Ishikawa (cell line): ENCODE data around the gene CPNE1.

Experiments used
- CEBPB ChIP-seq: IDR thresholded peaks from 2 replicates; pipeline ENCODE4 v1.6.1; 2012
- CREB1 ChIP-seq: IDR thresholded peaks from 2 replicates; pipeline ENCODE4 v1.6.1; 2012; ENCODE audit warnings: low read depth
- EP300 ChIP-seq: IDR thresholded peaks from 2 replicates; pipeline ENCODE4 v1.6.1; 2012; ENCODE audit warnings: borderline replicate concordance
- NFIC ChIP-seq: IDR thresholded peaks from 2 replicates; pipeline ENCODE4 v1.6.1; 2012
- TAF1 ChIP-seq: IDR thresholded peaks from 2 replicates; pipeline ENCODE4 v1.6.1; 2012; ENCODE audit warnings: low read depth, mild to moderate bottlenecking
- TCF12 ChIP-seq: IDR thresholded peaks from 2 replicates; pipeline ENCODE4 v1.6.1; 2012; ENCODE audit warnings: low read depth
- TF ChIP-seq, protein P1 (sequence below): IDR thresholded peaks from 2 replicates; pipeline ENCODE4 v1.6.1; 2012

DNA sequence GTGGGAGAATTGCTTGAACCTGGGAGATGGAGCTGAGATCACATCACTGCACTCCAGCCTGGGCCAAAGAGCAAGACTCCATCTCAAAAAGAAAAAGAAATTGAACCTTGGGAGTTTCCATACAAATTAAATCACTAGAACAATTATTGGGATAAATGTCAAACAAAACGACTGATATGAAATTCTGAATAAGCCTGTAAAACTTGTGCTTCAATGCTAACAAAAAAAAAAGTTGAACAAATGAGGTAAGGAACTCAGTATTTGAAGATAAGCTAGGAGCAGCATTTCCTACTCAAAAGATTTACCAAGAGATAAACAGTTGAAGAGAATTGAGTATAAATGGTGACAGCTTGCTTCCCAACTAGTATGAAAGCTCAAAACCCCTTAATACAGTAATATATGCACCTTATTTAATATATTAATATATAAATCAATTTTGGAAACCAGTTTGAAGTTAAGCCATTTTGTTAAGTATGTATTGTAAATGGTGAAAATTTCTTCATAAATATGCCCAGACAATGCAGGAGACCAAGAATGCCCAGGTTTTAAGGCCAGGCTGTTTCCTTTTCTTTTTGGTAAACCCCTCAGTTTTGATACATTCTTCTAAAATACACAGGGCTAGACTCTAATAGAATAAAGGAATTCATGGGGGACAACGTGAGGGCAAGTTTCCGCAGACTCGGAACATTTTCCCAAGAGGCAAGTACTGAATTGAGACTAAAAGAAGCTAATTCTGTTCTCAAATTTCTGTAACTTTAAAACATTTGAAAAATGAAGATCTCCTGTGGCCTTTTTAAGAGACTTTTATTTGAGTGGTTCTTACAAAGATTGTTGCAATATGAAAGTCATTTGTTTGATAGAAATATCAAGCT is 38.4 kb upstream of the CPNE1 start:
- TF ChIP-seq CREB1, result no peak
- no peak for TF ChIP-seq CEBPB
- no peak for TF ChIP-seq EP300
- TF ChIP-seq, protein P1, sequence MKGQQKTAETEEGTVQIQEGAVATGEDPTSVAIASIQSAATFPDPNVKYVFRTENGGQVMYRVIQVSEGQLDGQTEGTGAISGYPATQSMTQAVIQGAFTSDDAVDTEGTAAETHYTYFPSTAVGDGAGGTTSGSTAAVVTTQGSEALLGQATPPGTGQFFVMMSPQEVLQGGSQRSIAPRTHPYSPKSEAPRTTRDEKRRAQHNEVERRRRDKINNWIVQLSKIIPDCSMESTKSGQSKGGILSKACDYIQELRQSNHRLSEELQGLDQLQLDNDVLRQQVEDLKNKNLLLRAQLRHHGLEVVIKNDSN, result no peak
- no peak for TF ChIP-seq TAF1
- no peak for TF ChIP-seq TCF12
- no peak for TF ChIP-seq NFIC
